Ovary (tissue), 9 donors: ENCODE results near the gene CAMKK2. TPM values are rescaled to one million over a fixed set of nuclear protein-coding genes. Genes with fewer than 3 reads are reported as not detected.

Source experiments
- DNase-seq, 5 donors: peaks; one replicate each; pipeline ENCODE4 v3.0.0-alpha.2; 2019 to 2020
- H3K27ac ChIP-seq, 2 donors: fragments of 200-600 bp; one replicate each; pipeline versions ENCODE4 v1.5.1 to v1.8.0; 2019 to 2022
- H3K27me3 ChIP-seq: fragments of 200-600 bp; one replicate; pipeline ENCODE4 v1.8.0; 2022
- H3K36me3 ChIP-seq: fragments of 200-600 bp; sonication (generic); one replicate; pipeline ENCODE4 v1.5.1; 2019
- H3K4me1 ChIP-seq: one replicate; pipeline ENCODE4 v1.8.1; 2013; ENCODE audit warnings: mild to moderate bottlenecking, moderate library complexity; ENCODE audit not compliant: insufficient read depth
- H3K4me3 ChIP-seq: fragments of 200-600 bp; sonication (generic); one replicate; pipeline ENCODE4 v1.5.1; 2017
- H3K9me3 ChIP-seq, 2 donors: fragments of 200-600 bp in 1 of 2; sonication (generic) in 1 of 2; one replicate each; pipeline versions ENCODE4 v1.5.1 to v1.8.1; 2013 to 2019; ENCODE audit warnings: mild to moderate bottlenecking in 1 of 2, moderate library complexity in 1 of 2
- CTCF ChIP-seq, 3 donors: fragments of 450-650 bp in 2 of 3; fragments of 200-600 bp in 1 of 3; IDR thresholded peaks; one replicate each; pipeline versions ENCODE4 v1.5.1 to v1.8.0; 2016 to 2022; ENCODE audit warnings: antibody characterized with exemption in 3 of 3, mild to moderate bottlenecking in 1 of 3
- EP300 ChIP-seq: sonication (generic); formaldehyde crosslinking; IDR thresholded peaks from one replicate; pipeline ENCODE4 v1.6.1; 2017; ENCODE audit warnings: antibody characterized with exemption
- POLR2A ChIP-seq: fragments of 450-650 bp; IDR thresholded peaks from one replicate; pipeline ENCODE4 v1.6.1; 2017; ENCODE audit warnings: antibody characterized with exemption, mild to moderate bottlenecking, moderate library complexity
- WGBS, 3 donors: extraction: QIAGEN DNeasy Blood & Tissue Kit in 1 of 3; methylation state at CpG; one replicate each; pipeline versions ENCODE4 v1.1.5 to v1.1.7; 2013 to 2017; 5-methylcytosine and 5-hydroxymethylcytosine counted together
- intact Hi-C, 4 donors: fragments of 100-400 bp; cut with DNase I; formaldehyde crosslinking; loops; one replicate each; pipeline versions ENCODE4 v1.11.0 to v1.15.1; 2022 to 2023
- polyA plus RNA-seq, 2 donors: library from polyadenylated mRNA; stranded (reverse); fragments of 200-250 nt in 1 of 2; fragments of 350-450 nt in 1 of 2; fragmentation: Illumina TruSeq in 1 of 2; extraction: RNeasy Lipid Tissue Mini Kit (QIAGEN cat#74804) in 1 of 2; gene quantifications; one replicate each; pipeline ENCODE4 v1.2.3, GENCODE V29; 2013 to 2014
- total RNA-seq, 7 donors: library from RNA; depleted of rRNA in 2 of 7; stranded (reverse); fragments of >200 nt in 2 of 7; fragmentation: NEBNext Ultra II Directional in 3 of 7; extraction: Animal tissue kit (Norgen Biotek cat#: 25700) in 3 of 7; gene quantifications; one replicate each; pipeline versions ENCODE4 v1.1.0 to v1.2.4, GENCODE V29; 2016 to 2023
- donor health status: DM: no; HTN: no; CAD: no; lungs with moderate emphysema.
- donor health status: DM: no; HTN: no; CAD: no.
- donor health status: Bipolar disorder and iron deficiency.
- donor health status: DM: yes; HTN: yes; CAD: no.
- donor health status: DM: no; HTN: no; CAD: no.
- donor health status: DM: yes; HTN: yes; CAD: no.

CAMKK2 gene
- total and polyA plus RNA-seq, 9 donors, result 19.0 to 44.6 (median 38.0) TPM

- intact Hi-C loops, result no loop called here
- 92 to 96% (median 94%) methylated on average over 14 of the region's 14 CpGs for WGBS, 3 donors
- Histone ChIP-seq H3K27me3 (no peaks in the 10 kb centered on the region), H3K27ac (no peak overlapping the region), H3K36me3 (no peaks in the 10 kb centered on the region), H3K4me1 (peaks cover 2% of the 10 kb centered on the region), H3K4me3 (no peak overlapping the region), H3K9me3 (no peaks in the 10 kb centered on the region)
- no peak for TF ChIP-seq EP300
- no peak for TF ChIP-seq CTCF (IDR thresholded peaks at IDR 0.05)
- TF ChIP-seq POLR2A, result no peak
- no peak for DNase-seq
Measured at GRCh38 chr12:121273364-121273896, 23.1 kb downstream of the CAMKK2 start.

- intact Hi-C loops, result no loop called here
Measured at GRCh38 chr12:121267822-121268221, 28.7 kb downstream of the CAMKK2 start.

GRCh38 chr12:121264951-121265515, 31.5 kb downstream of the CAMKK2 start:
- no peak for DNase-seq
- Histone ChIP-seq H3K4me1 (no peaks in the 10 kb centered on the region), H3K27ac (no peak overlapping the region), H3K27me3 (no peaks in the 10 kb centered on the region), H3K9me3 (no peaks in the 10 kb centered on the region), H3K36me3 (no peaks in the 10 kb centered on the region), H3K4me3 (no peak overlapping the region)
- intact Hi-C loops, result no loop called here
- no peak for TF ChIP-seq POLR2A
- no peak for TF ChIP-seq CTCF (IDR thresholded peaks at IDR 0.05)
- TF ChIP-seq EP300, result no peak
- 75 to 82% (median 77%) methylated on average over 10 of the region's 10 CpGs for WGBS, 3 donors

More at GRCh38 chr12:121267822-121268221, 28.7 kb downstream of the CAMKK2 start:
- no peak overlapping the region for H3K4me3 ChIP-seq
- H3K4me1 ChIP-seq, result no peaks in the 10 kb centered on the region
- WGBS, 3 donors, result 95 to 100% (median 99%) methylated on average over 1 of the region's 1 CpG
- H3K27me3 ChIP-seq, result no peaks in the 10 kb centered on the region
- H3K36me3 ChIP-seq, result no peaks in the 10 kb centered on the region
- H3K9me3 ChIP-seq, result no peaks in the 10 kb centered on the region
- no peak for TF ChIP-seq CTCF (IDR thresholded peaks at IDR 0.05)
- DNase-seq, result no peak
- no peak overlapping the region for H3K27ac ChIP-seq

GRCh38 chr12:121264135-121264534, 32.4 kb downstream of the CAMKK2 start:
- Histone ChIP-seq H3K4me1 (no peaks in the 10 kb centered on the region), H3K4me3 (no peak overlapping the region), H3K27ac (no peak overlapping the region), H3K9me3 (no peaks in the 10 kb centered on the region), H3K36me3 (no peaks in the 10 kb centered on the region), H3K27me3 (no peaks in the 10 kb centered on the region)
- DNase-seq, result no peak
- intact Hi-C loops, result no loop called here
- 86 to 90% (median 89%) methylated on average over 8 of the region's 8 CpGs for WGBS, 3 donors
- TF ChIP-seq EP300 (no peak), POLR2A (no peak), CTCF (IDR thresholded peaks at IDR 0.05) (no peak)
